ENCODE data around the gene SAXO1.

GRCh38 chr9:18939943-18940342 is 93.1 kb downstream of the SAXO1 start:
- TF ChIP-seq POLR2A (IDR thresholded peaks at IDR 0.05) (no peak), CTCF (IDR thresholded peaks at IDR 0.05) (no peak)
